Natural killer cell (primary cell): ENCODE results near the gene BFSP1. TPM values are rescaled to one million over a fixed set of nuclear protein-coding genes. Genes with fewer than 3 reads are reported as not detected.

ENCODE experiments used
- ATAC-seq, 3 donors: fragments of 150-1000 bp in 2 of 3; fragments of 200-7000 bp in 1 of 3; cut with Tn5 transposase; 1 replicate in 1 of 3; 2 replicates in 2 of 3; pipeline ENCODE4 v1.10.0; 2021; ENCODE audit warnings: mild to moderate bottlenecking in 2 of 3, moderate library complexity in 2 of 3
- DNase-seq, 2 donors: peaks; one replicate each; pipeline versions ENCODE4 v3.0.0 to v3.0.0-alpha.2; 2013 to 2021; ENCODE audit warnings: mixed read lengths in 1 of 2
- H3K27ac ChIP-seq: one replicate; pipeline ENCODE4 v1.5.1; 2013; ENCODE audit warnings: mild to moderate bottlenecking, low read length
- H3K27me3 ChIP-seq: one replicate; pipeline ENCODE4 v1.6.1; 2013; ENCODE audit warnings: low read length; ENCODE audit not compliant: control insufficient read depth, insufficient read depth
- H3K36me3 ChIP-seq: one replicate; pipeline ENCODE4 v1.6.1; 2013; ENCODE audit warnings: low read length; ENCODE audit not compliant: control insufficient read depth, insufficient read depth
- H3K4me1 ChIP-seq: one replicate; pipeline ENCODE4 v1.6.1; 2013; ENCODE audit warnings: low read length; ENCODE audit not compliant: control insufficient read depth, insufficient read depth
- H3K4me3 ChIP-seq: one replicate; pipeline ENCODE4 v1.5.1; 2013; ENCODE audit warnings: low read length
- H3K9me3 ChIP-seq: one replicate; pipeline ENCODE4 v1.6.1; 2013; ENCODE audit warnings: low read length; ENCODE audit not compliant: control insufficient read depth, insufficient read depth
- H3K27ac Mint-ChIP-seq, 2 donors: one replicate each; pipeline ENCODE4 v1.8.0; 2022; ENCODE audit warnings: mild to moderate bottlenecking in 2 of 2, mixed read lengths in 2 of 2, moderate library complexity in 1 of 2
- H3K27me3 Mint-ChIP-seq, 2 donors: one replicate each; pipeline ENCODE4 v1.8.0; 2022; ENCODE audit warnings: low read depth in 2 of 2, mixed read lengths in 2 of 2
- H3K36me3 Mint-ChIP-seq: one replicate; pipeline ENCODE4 v1.8.0; 2022; ENCODE audit warnings: mixed read lengths
- H3K4me1 Mint-ChIP-seq, 2 donors: one replicate each; pipeline ENCODE4 v1.8.0; 2022; ENCODE audit warnings: mixed read lengths in 2 of 2
- H3K4me3 Mint-ChIP-seq: one replicate; pipeline ENCODE4 v1.8.0; 2022; ENCODE audit warnings: mild to moderate bottlenecking, moderate library complexity, mixed read lengths
- H3K9me3 Mint-ChIP-seq, 2 donors: one replicate each; pipeline ENCODE4 v1.8.0; 2022; ENCODE audit warnings: mixed read lengths in 2 of 2
- CTCF ChIP-seq: fragments of 200-600 bp; IDR thresholded peaks from one replicate; pipeline ENCODE4 v1.8.0; 2022; ENCODE audit warnings: antibody characterized with exemption
- WGBS: methylation state at CpG from one replicate; pipeline ENCODE4 v1.1.7; 2013; ENCODE audit warnings: missing lambda C conversion rate; ENCODE audit not compliant: insufficient coverage; 5-methylcytosine and 5-hydroxymethylcytosine counted together
- intact Hi-C: fragments of 100-400 bp; cut with micrococcal nuclease; formaldehyde crosslinking; loops from one replicate; pipeline ENCODE4 v1.14.2; 2022
- total RNA-seq, 4 donors: library from RNA; stranded (reverse); fragments of 120-200 nt in 1 of 4; gene quantifications; one replicate each; pipeline versions ENCODE4 v1.2.3 to v1.2.4, GENCODE V29; 2013 to 2022

BFSP1 gene
- total RNA-seq, 3 donors from 2014 or later (not counting 1 experiment from before 2014, with no cell fraction given), result 2.7 to 7.3 (median 3.7) TPM

DNA sequence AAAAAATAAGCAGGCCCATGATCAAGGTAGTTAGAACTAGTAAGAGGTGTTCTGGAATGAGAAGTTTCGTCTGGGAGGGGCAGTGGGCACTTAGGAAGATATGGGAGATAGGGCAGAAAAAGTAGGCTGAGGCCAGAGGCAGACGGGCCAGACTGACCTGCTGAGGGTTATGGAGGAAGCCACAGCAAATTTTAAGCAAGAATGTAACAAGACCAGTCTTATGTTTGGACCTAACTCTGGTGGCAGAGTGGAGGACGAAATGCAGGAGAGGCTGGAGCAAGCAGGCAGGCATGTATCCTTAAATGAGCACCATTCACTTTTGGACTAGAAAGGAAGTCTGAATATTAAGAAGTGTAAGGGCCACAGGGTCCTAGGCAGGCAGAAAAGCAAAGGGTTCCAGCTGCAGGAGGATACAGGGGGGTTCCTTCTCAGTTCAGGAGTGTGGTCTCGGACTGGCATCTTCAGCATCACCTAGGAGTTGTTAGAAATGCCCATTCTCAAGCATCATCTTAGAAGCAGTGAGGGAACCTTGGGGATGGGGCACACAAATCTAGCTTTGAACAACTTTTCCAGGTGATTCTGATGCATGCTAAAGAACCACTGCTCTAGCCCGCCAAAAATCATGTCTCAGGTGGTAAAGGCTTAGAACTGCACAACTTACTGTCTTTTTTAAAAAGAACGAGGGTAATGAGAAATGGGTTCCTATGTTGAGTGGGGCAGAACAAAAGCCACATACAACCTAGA is 37.0 kb upstream of the BFSP1 start:
- intact Hi-C loops, result no loop called here
- DNase-seq (peak in 1 of 2 donors; percentile 11), ATAC-seq (no peak)
- Histone ChIP-seq H3K36me3 (no peaks in the 10 kb centered on the region), H3K27me3 (peaks cover 9% of the 10 kb centered on the region), H3K9me3 (no peaks in the 10 kb centered on the region), H3K4me1 (peaks cover 11% of the 10 kb centered on the region), H3K27ac (no peak overlapping the region), H3K4me3 (no peak overlapping the region)
- Mint-ChIP-seq H3K27me3 (peaks cover 0 to 5% of the 10 kb centered on the region in 2 donors), H3K4me1 (peaks cover 30 to 31% of the 10 kb centered on the region in 2 donors), H3K4me3 (peak overlapping the region; percentile 78), H3K27ac (peak overlapping the region; percentile 3 to 11), H3K9me3 (no peaks in the 10 kb centered on the region), H3K36me3 (no peaks in the 10 kb centered on the region)
- WGBS, result 84% methylated on average over 6 of the region's 6 CpGs
- no peak for TF ChIP-seq CTCF

DNA sequence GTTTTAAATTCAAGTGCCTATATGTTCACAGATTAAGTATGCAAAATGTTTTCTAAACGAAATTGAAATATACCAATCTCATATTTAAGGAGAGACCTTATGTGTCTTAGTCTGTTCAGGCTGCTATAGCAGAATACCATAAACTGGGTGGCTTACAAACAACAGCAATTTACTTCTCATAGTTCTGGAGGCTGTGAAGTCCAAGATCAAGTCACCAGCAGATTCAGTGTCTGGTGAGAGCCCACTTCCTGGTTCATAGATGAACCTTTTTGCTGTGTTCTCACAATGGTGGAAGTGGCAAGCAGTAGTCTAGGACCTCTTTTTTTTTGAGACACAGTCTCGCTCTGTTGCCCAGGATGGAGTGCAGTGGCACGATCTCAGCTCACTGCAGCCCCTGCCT is 35.2 kb upstream of the BFSP1 start:
- DNase-seq, result no peak
- TF ChIP-seq CTCF, result no peak

GRCh38 chr20:17565169-17565845 is 34.1 kb upstream of the BFSP1 start:
- peaks cover 4 to 6% of the 10 kb centered on the region in 2 donors for H3K4me1 Mint-ChIP-seq
- H3K27me3 Mint-ChIP-seq, result peaks cover 0 to 7% of the 10 kb centered on the region in 2 donors
- Histone ChIP-seq H3K36me3 (no peaks in the 10 kb centered on the region), H3K4me3 (no peak overlapping the region), H3K27ac (no peak overlapping the region), H3K4me1 (peaks cover 6% of the 10 kb centered on the region), H3K27me3 (peaks cover 9% of the 10 kb centered on the region), H3K9me3 (no peaks in the 10 kb centered on the region)
- no peak overlapping the region for H3K4me3 Mint-ChIP-seq
- intact Hi-C loops, result no loop called here
- no peak for ATAC-seq
- DNase-seq, result no peak
- 93% methylated on average over 3 of the region's 4 CpGs for WGBS
- H3K27ac Mint-ChIP-seq, result no peak overlapping the region
- H3K36me3 Mint-ChIP-seq, result no peaks in the 10 kb centered on the region
- no peaks in the 10 kb centered on the region for H3K9me3 Mint-ChIP-seq
- TF ChIP-seq CTCF, result no peak

More for the DNA sequence above, 35.2 kb upstream of the BFSP1 start:
- H3K27me3 ChIP-seq, result peaks cover 9% of the 10 kb centered on the region
- H3K36me3 ChIP-seq, result no peaks in the 10 kb centered on the region
- peaks cover 0 to 5% of the 10 kb centered on the region in 2 donors for H3K27me3 Mint-ChIP-seq
- H3K4me3 Mint-ChIP-seq, result no peak overlapping the region
- H3K4me1 Mint-ChIP-seq, result peaks cover 13 to 15% of the 10 kb centered on the region in 2 donors
- H3K27ac Mint-ChIP-seq, result no peak overlapping the region
- no peak for ATAC-seq
- H3K4me1 ChIP-seq, result peaks cover 11% of the 10 kb centered on the region
- no peaks in the 10 kb centered on the region for H3K9me3 ChIP-seq
- H3K36me3 Mint-ChIP-seq, result no peaks in the 10 kb centered on the region
- 88% methylated on average over 2 of the region's 3 CpGs for WGBS
- intact Hi-C loops, result no loop called here
- H3K27ac ChIP-seq, result no peak overlapping the region
- no peak overlapping the region for H3K4me3 ChIP-seq
- no peaks in the 10 kb centered on the region for H3K9me3 Mint-ChIP-seq
